B cell (primary cell): ENCODE data around the gene VPS8. TPM values are rescaled to one million over a fixed set of nuclear protein-coding genes. Genes with fewer than 3 reads are reported as not detected.

Experiments
- ATAC-seq: fragments of 200-7000 bp; cut with Tn5 transposase; one replicate; pipeline ENCODE4 v1.10.0; 2021; ENCODE audit warnings: low read depth, mild to moderate bottlenecking, moderate number of reproducible peaks, moderate library complexity
- CTCF ChIA-PET: fragments of 350-600 bp; sonication (Branson Sonifier 250); formaldehyde crosslinking; loops from one replicate; lab custom pipeline; 2021; ENCODE audit warnings: antibody characterized with exemption, inconsistent platforms; lab: Charles Lee
- POLR2A ChIA-PET: fragments of 350-600 bp; sonication (Branson Sonifier 250); formaldehyde crosslinking; loops from one replicate; lab custom pipeline; 2021; ENCODE audit warnings: antibody characterized with exemption; lab: Charles Lee
- DNase-seq: peaks from one replicate; pipeline ENCODE4 v3.0.0; 2013
- H2AFZ ChIP-seq: 2 replicates; pipeline ENCODE4 v1.6.1; 2012; ENCODE audit warnings: mild to moderate bottlenecking, low read depth, low read length; ENCODE audit not compliant: insufficient read depth, poor library complexity, severe bottlenecking
- H3K27ac ChIP-seq, 2 donors: 1 replicate in 1 of 2; 2 replicates in 1 of 2; pipeline ENCODE4 v1.5.1; 2012 to 2013; ENCODE audit warnings: low read length in 2 of 2, mild to moderate bottlenecking in 2 of 2, moderate library complexity in 1 of 2
- H3K27me3 ChIP-seq, 4 experiments: fragments of 200-600 bp in 1 of 4; sonication (generic) in 1 of 4; replicated peaks in 1 of 4; 1 replicate in 2 of 4; 2 replicates in 2 of 4; pipeline versions ENCODE4 v1.6.1 to v1.7.0; 2013 to 2016; ENCODE audit warnings: low read length in 3 of 4, mild to moderate bottlenecking in 2 of 4, mixed read lengths in 1 of 4, moderate library complexity in 1 of 4; ENCODE audit not compliant: insufficient read depth in 4 of 4, control insufficient read depth in 3 of 4; ENCODE audit errors: control extremely low read depth in 1 of 4
- H3K36me3 ChIP-seq, 2 experiments: replicated peaks in 1 of 2; 1 replicate in 1 of 2; 2 replicates in 1 of 2; pipeline versions ENCODE4 v1.6.1 to v1.7.1; 2013; ENCODE audit warnings: low read length in 1 of 2; ENCODE audit not compliant: insufficient read depth in 2 of 2, control insufficient read depth in 1 of 2; ENCODE audit errors: control extremely low read depth in 1 of 2, extremely low read depth in 1 of 2
- H3K4me1 ChIP-seq, 2 donors: fragments of 200-600 bp in 1 of 2; sonication (generic) in 1 of 2; 1 replicate in 1 of 2; 2 replicates in 1 of 2; pipeline versions ENCODE4 v1.5.1 to v1.6.1; 2013 to 2017; ENCODE audit warnings: low read length in 2 of 2; ENCODE audit not compliant: control insufficient read depth in 2 of 2, insufficient read depth in 2 of 2
- H3K4me2 ChIP-seq: replicated peaks from 2 replicates; pipeline ENCODE3; 2012; ENCODE audit warnings: mild to moderate bottlenecking, low read depth, low read length; ENCODE audit not compliant: poor library complexity, severe bottlenecking
- H3K4me3 ChIP-seq, 5 experiments: fragments of 200-600 bp in 1 of 5; sonication (generic) in 1 of 5; 1 replicate in 3 of 5; 2 replicates in 2 of 5; pipeline versions ENCODE4 v1.5.1 to v1.7.0; 2011 to 2016; ENCODE audit warnings: low read length in 4 of 5, mild to moderate bottlenecking in 4 of 5, low read depth in 2 of 5, control low read depth in 1 of 5, moderate library complexity in 1 of 5; ENCODE audit not compliant: insufficient read depth in 1 of 5; ENCODE audit errors: control extremely low read depth in 1 of 5, extremely low read depth in 1 of 5
- H3K79me2 ChIP-seq: fragments of 200-600 bp; sonication (generic); one replicate; pipeline ENCODE4 v1.6.0; 2016; ENCODE audit warnings: low read length; ENCODE audit not compliant: control insufficient read depth, insufficient read depth
- H3K9ac ChIP-seq: fragments of 200-600 bp; sonication (generic); 2 replicates; pipeline ENCODE4 v1.6.1; 2017; ENCODE audit warnings: mild to moderate bottlenecking, low read length, moderate library complexity
- H3K9me3 ChIP-seq, 3 donors: one replicate each; pipeline versions ENCODE4 v1.6.1 to v1.7.1; 2013; ENCODE audit warnings: low read length in 2 of 3; ENCODE audit not compliant: control insufficient read depth in 2 of 3, insufficient read depth in 1 of 3; ENCODE audit errors: control extremely low read depth in 1 of 3
- H4K20me1 ChIP-seq: 2 replicates; pipeline ENCODE4 v1.6.0; 2012; ENCODE audit warnings: mild to moderate bottlenecking, low read length; ENCODE audit not compliant: insufficient read depth, control insufficient read depth, poor library complexity, severe bottlenecking
- H3K27ac Mint-ChIP-seq: one replicate; pipeline ENCODE4 v1.8.0; 2021; ENCODE audit warnings: mixed read lengths
- H3K27me3 Mint-ChIP-seq: one replicate; pipeline ENCODE4 v1.8.0; 2021; ENCODE audit warnings: mixed read lengths
- H3K4me1 Mint-ChIP-seq: one replicate; pipeline ENCODE4 v1.8.0; 2021; ENCODE audit warnings: mixed read lengths
- H3K4me3 Mint-ChIP-seq: one replicate; pipeline ENCODE4 v1.8.0; 2021; ENCODE audit warnings: mixed read lengths
- H3K9me3 Mint-ChIP-seq: one replicate; pipeline ENCODE4 v1.8.0; 2022; ENCODE audit warnings: mixed read lengths; ENCODE audit not compliant: insufficient read depth
- EZH2 ChIP-seq: IDR thresholded peaks from 2 replicates; pipeline ENCODE4 v1.6.1; 2012; ENCODE audit warnings: borderline replicate concordance, low read depth, mild to moderate bottlenecking, moderate library complexity, low read length; ENCODE audit not compliant: insufficient read depth, poor library complexity, severe bottlenecking
- WGBS: methylation state at CpG from one replicate; pipeline ENCODE4 v1.1.5; 2013; ENCODE audit warnings: missing lambda C conversion rate; ENCODE audit not compliant: insufficient coverage; 5-methylcytosine and 5-hydroxymethylcytosine counted together
- intact Hi-C: fragments of 100-400 bp; cut with micrococcal nuclease; formaldehyde crosslinking; loops from one replicate; pipeline ENCODE4 v1.10.0; 2022
- polyA plus RNA-seq: library from polyadenylated mRNA; depleted of rRNA; stranded (reverse); fragments of >200 nt; gene quantifications from 2 replicates; pipeline ENCODE4 v1.2.3, GENCODE V29; 2012
- total RNA-seq, 2 donors: library from RNA; stranded (reverse); fragments of 120-200 nt in 1 of 2; gene quantifications; 1 replicate in 1 of 2; 2 replicates in 1 of 2; pipeline versions ENCODE4 v1.2.3 to v1.2.4, GENCODE V29; 2013 to 2022
- TF ChIP-seq, protein P1 (sequence below): fragments of 200-600 bp; IDR thresholded peaks from one replicate; pipeline ENCODE4 v1.8.0; 2022; ENCODE audit warnings: antibody characterized with exemption, mild to moderate bottlenecking

Gene VPS8
- total and polyA plus RNA-seq, 2 donors (not counting 1 experiment from before 2014, with no cell fraction given): 18.3 to 95.6 TPM

- H3K9me3 ChIP-seq: no peaks in the 10 kb centered on the region
- H3K4me2 ChIP-seq: no peak overlapping the region
- no peaks in the 10 kb centered on the region for H3K9me3 Mint-ChIP-seq
- intact Hi-C loops: no loop called here
- H3K4me3 ChIP-seq: no peak overlapping the region
- CTCF ChIA-PET: no interaction called here
- no peak for TF ChIP-seq EZH2
- TF ChIP-seq, protein P1, sequence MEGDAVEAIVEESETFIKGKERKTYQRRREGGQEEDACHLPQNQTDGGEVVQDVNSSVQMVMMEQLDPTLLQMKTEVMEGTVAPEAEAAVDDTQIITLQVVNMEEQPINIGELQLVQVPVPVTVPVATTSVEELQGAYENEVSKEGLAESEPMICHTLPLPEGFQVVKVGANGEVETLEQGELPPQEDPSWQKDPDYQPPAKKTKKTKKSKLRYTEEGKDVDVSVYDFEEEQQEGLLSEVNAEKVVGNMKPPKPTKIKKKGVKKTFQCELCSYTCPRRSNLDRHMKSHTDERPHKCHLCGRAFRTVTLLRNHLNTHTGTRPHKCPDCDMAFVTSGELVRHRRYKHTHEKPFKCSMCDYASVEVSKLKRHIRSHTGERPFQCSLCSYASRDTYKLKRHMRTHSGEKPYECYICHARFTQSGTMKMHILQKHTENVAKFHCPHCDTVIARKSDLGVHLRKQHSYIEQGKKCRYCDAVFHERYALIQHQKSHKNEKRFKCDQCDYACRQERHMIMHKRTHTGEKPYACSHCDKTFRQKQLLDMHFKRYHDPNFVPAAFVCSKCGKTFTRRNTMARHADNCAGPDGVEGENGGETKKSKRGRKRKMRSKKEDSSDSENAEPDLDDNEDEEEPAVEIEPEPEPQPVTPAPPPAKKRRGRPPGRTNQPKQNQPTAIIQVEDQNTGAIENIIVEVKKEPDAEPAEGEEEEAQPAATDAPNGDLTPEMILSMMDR: no peak
- no peaks in the 10 kb centered on the region for H4K20me1 ChIP-seq
- peaks cover 7% of the 10 kb centered on the region for H3K4me1 Mint-ChIP-seq
- peaks cover 0 to 13% of the 10 kb centered on the region in 2 experiments for H3K36me3 ChIP-seq
- no peak overlapping the region for H3K27ac ChIP-seq
- WGBS: no CpG with 5 or more reads among the region's 4 CpGs
- DNase-seq: no peak
- no peak overlapping the region for H3K4me3 Mint-ChIP-seq
- H2AFZ ChIP-seq: no peak overlapping the region
- ATAC-seq: no peak
- peaks cover 6 to 7% of the 10 kb centered on the region in 2 donors for H3K4me1 ChIP-seq
- no peaks in the 10 kb centered on the region for H3K27me3 ChIP-seq
- POLR2A ChIA-PET: no interaction called here
- H3K27me3 Mint-ChIP-seq: no peaks in the 10 kb centered on the region
- H3K9ac ChIP-seq: no peak overlapping the region
- H3K27ac Mint-ChIP-seq: no peak overlapping the region
- H3K79me2 ChIP-seq: no peaks in the 10 kb centered on the region
These were observed 73.1 kb downstream of the VPS8 start for GRCh38 chr3:184885112-184885511.

GRCh38 chr3:184887574-184887973 is 75.6 kb downstream of the VPS8 start:
- Histone ChIP-seq H3K27ac (no peak overlapping the region), H3K9ac (no peak overlapping the region), H3K79me2 (no peaks in the 10 kb centered on the region), H3K27me3 (no peaks in the 10 kb centered on the region), H3K4me1 (peaks cover 6 to 7% of the 10 kb centered on the region in 2 donors), H2AFZ (no peak overlapping the region), H3K36me3 (peaks cover 0 to 11% of the 10 kb centered on the region in 2 experiments), H3K4me3 (no peak overlapping the region), H3K4me2 (no peak overlapping the region), H3K9me3 (no peaks in the 10 kb centered on the region), H4K20me1 (no peaks in the 10 kb centered on the region)
- ChIA-PET CTCF (no interaction called here), POLR2A (no interaction called here)
- TF ChIP-seq, protein P1: no peak
- no peak for TF ChIP-seq EZH2
- intact Hi-C loops: no loop called here
- ATAC-seq (no peak), DNase-seq (no peak)
- Mint-ChIP-seq H3K4me3 (no peak overlapping the region), H3K27ac (no peak overlapping the region), H3K9me3 (no peaks in the 10 kb centered on the region), H3K27me3 (no peaks in the 10 kb centered on the region), H3K4me1 (peaks cover 7% of the 10 kb centered on the region)
- WGBS: no CpG with 5 or more reads among the region's 2 CpGs
